ENCODE results near the gene RAP1GAP. TPM values are rescaled to one million over a fixed set of nuclear protein-coding genes. Genes with fewer than 3 reads are reported as not detected.
A peak's percentile ranks its signal among the peaks of the same experiment; 100 is the strongest.

Gene RAP1GAP
- total and polyA plus RNA-seq, 9 of the 15 experiments (the other 6 are each of a cell fraction or from before 2014, with no cell fraction given), result 0.29 to 30.2 (median 19.2) TPM

DNA sequence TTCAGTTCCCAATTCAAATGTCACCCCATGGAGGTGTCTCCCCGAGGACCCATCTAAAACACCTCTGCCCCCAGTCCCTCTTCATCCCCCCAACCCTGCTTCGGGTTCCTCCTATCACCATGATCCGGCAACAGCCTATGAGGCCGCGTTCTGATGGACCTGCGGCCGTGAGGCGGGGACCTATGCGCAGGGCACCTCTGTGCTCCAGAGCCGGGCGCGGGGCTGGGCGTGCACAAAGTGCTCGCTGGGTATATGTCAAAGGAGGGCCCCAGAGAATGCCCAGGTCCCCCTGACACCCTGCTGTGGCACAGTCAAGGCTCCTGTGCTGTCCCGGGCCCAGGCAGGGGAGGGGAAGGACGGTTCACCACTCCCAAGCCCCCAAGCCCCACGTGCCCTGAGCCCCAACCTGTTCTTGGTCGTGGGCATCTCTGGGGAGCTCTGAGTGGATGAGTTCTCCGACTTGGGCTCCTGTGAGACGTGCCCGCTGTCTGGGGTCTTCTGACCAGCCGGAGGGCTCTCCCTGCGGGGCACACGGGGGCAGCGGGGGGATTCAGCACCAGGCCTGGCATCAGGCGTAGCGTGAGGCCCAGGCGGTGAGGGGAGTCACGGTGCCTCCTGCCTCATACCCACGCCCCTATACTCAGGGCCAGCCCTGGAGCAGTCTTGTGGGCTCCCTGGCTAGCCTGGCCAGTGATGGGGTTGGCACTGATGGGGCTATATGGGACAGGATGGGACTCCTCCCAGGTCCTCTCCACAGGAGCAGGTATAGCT is 67.7 kb downstream of the RAP1GAP start:
- ChIA-PET POLR2A (interaction anchor here (1.0 kb wide), 1 partner anchor 15 kb away, joined by 3 read pairs; no protein-coding TSS in a partner anchor), CTCF (ENCODE audit: low intra/inter-chr PET ratio) (interaction anchor here (0.6 kb wide), 1 partner anchor 106 kb away, joined by 3 read pairs; no protein-coding TSS in a partner anchor)
- H3K9me3 ChIP-seq (replicated peaks; ENCODE audit: control insufficient read depth, insufficient read depth, low read depth, low read length), result no peaks in the 10 kb centered on the region
- H3K4me3 ChIP-seq, result no peak overlapping the region
- no peak overlapping the region for H3K4me2 ChIP-seq (ENCODE audit: insufficient read depth, low read length)
- ATAC-seq, result no peak
- no peak overlapping the region for H3K27ac ChIP-seq (ENCODE audit: extremely low read depth, low read depth, low read length)
- H2AFZ ChIP-seq (ENCODE audit: low read depth, low read length), result no peak overlapping the region
- no peak for DNase-seq (ENCODE audit: extremely low read depth in 1 of 4, low spot score in 3 of 4)
- peak overlapping the region in 1 of 2 experiments; percentile 69; a peak in 1 of 4 replicates for H3K9ac ChIP-seq (ENCODE audit: insufficient read depth in 1 of 2, low read depth in 2 of 2, low read length in 2 of 2)
- peaks cover 10% of the 10 kb centered on the region for H3K9me1 ChIP-seq (ENCODE audit: control insufficient read depth, insufficient read depth, low read length)
- no TSS peak for BruUV-seq (replicated peaks)
- no peaks in the 10 kb centered on the region for H3K79me2 ChIP-seq (ENCODE audit: control insufficient read depth, insufficient read depth, low read length)
- TF ChIP-seq STAG1 (CRISPR knock-in tag; IDR thresholded peaks at IDR 0.05; ENCODE audit: borderline replicate concordance), result no peak
- no peak for FAIRE-seq
- no peaks in the 10 kb centered on the region for H3K27me3 ChIP-seq (ENCODE audit: control insufficient read depth in 2 of 2, insufficient read depth in 2 of 2, low read length in 2 of 2)
- intact Hi-C loops (cut with micrococcal nuclease) (no loop called here), in situ Hi-C loops (cut with MboI) (no loop called here)
- 80% methylated on average over 30 of the region's 30 CpGs for WGBS (ENCODE audit: insufficient coverage, low coverage, missing lambda C conversion rate)
- H4K20me1 ChIP-seq (replicated peaks; ENCODE audit: control insufficient read depth, insufficient read depth, low read length), result no peaks in the 10 kb centered on the region; the same call in 1 of the 2 replicates
- H3K36me3 ChIP-seq (ENCODE audit: control insufficient read depth, insufficient read depth, low read length), result peaks cover 27% of the 10 kb centered on the region
- H3K4me1 ChIP-seq (replicated peaks in 1 of 2; ENCODE audit: control insufficient read depth in 2 of 2, insufficient read depth in 2 of 2, low read length in 2 of 2), result peaks cover 0 to 55% of the 10 kb centered on the region in 2 experiments; a peak in 2 of 5 replicates

DNA sequence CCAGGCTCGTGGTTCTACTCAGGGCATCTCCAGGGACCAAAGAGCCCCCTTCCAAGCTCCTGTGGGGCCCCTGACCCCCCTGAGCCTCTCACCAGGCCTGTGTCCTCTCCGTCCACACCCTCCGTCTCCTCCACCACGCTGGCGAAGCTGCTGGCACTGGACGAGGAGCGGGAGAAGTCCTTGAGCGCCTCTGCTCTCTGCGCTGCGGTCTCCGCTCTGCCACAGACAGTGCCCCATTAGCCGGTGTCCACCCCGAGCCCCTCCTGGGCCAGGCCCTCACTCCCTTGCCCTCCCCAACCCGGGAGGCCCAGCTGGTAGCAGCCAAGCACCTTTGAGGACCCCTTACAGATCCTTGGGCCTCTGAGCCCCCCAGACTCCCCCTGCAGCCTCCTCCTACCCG is 69.8 kb downstream of the RAP1GAP start:
- H3K9me1 ChIP-seq (ENCODE audit: control insufficient read depth, insufficient read depth, low read length), result peaks cover 4% of the 10 kb centered on the region
- H3K79me2 ChIP-seq (ENCODE audit: control insufficient read depth, insufficient read depth, low read length), result no peaks in the 10 kb centered on the region
- H3K9ac ChIP-seq (ENCODE audit: insufficient read depth in 1 of 2, low read depth in 2 of 2, low read length in 2 of 2), result peak overlapping the region in 1 of 2 experiments; percentile 77; a peak in 2 of 4 replicates
- H2AFZ ChIP-seq (ENCODE audit: low read depth, low read length), result no peak overlapping the region
- H3K4me3 ChIP-seq, result no peak overlapping the region
- H3K4me1 ChIP-seq (replicated peaks in 1 of 2; ENCODE audit: control insufficient read depth in 2 of 2, insufficient read depth in 2 of 2, low read length in 2 of 2), result peaks cover 0 to 67% of the 10 kb centered on the region in 2 experiments; a peak in 2 of 5 replicates
- intact Hi-C loops (cut with micrococcal nuclease), result loop anchor here (10.0 kb wide), 1 partner anchor 85 kb away; no protein-coding TSS in a partner anchor
- peaks cover 10% of the 10 kb centered on the region for H4K20me1 ChIP-seq (replicated peaks; ENCODE audit: control insufficient read depth, insufficient read depth, low read length)
- ChIA-PET POLR2A (no interaction called here), CTCF (ENCODE audit: low intra/inter-chr PET ratio) (interaction anchor here (0.6 kb wide), 1 partner anchor 690 kb away, joined by 4 read pairs; no protein-coding TSS in a partner anchor)
- no TSS peak for BruUV-seq (replicated peaks)
- ATAC-seq (no peak), DNase-seq (ENCODE audit: extremely low read depth in 1 of 4, low spot score in 3 of 4) (no peak), FAIRE-seq (no peak)
- H3K27me3 ChIP-seq (ENCODE audit: control insufficient read depth in 2 of 2, insufficient read depth in 2 of 2, low read length in 2 of 2), result no peaks in the 10 kb centered on the region
- no peak overlapping the region for H3K4me2 ChIP-seq (ENCODE audit: insufficient read depth, low read length)
- TF ChIP-seq SMARCA4 (IDR thresholded peaks at IDR 0.05) (no peak), POLR2G (IDR thresholded peaks at IDR 0.05; ENCODE audit: low read depth, low read length) (peak; percentile 45)
- whole genome bisulfite sequencing (ENCODE audit: insufficient coverage, low coverage, missing lambda C conversion rate), result 67% methylated on average over 13 of the region's 15 CpGs
- in situ Hi-C loops (cut with MboI), result no loop called here
- H3K27ac ChIP-seq (ENCODE audit: extremely low read depth, low read depth, low read length), result no peak overlapping the region
- no peaks in the 10 kb centered on the region for H3K9me3 ChIP-seq (replicated peaks; ENCODE audit: control insufficient read depth, insufficient read depth, low read depth, low read length)
- peaks cover 20% of the 10 kb centered on the region for H3K36me3 ChIP-seq (ENCODE audit: control insufficient read depth, insufficient read depth, low read length)

Measured in K562 (cell line).